Left kidney (tissue), 8 donors: ENCODE results near the gene CCNL1. TPM values are rescaled to one million over a fixed set of nuclear protein-coding genes. Genes with fewer than 3 reads are reported as not detected.
"Not testable (repeated sequence)": the region's sequence is repeated elsewhere in the genome, so short reads cannot be mapped to it uniquely, and the experiment has no call there.

Experiments
- DNase-seq: peaks from one replicate; pipeline ENCODE4 v3.0.0-alpha.2; 2013
- long read RNA-seq, 8 donors: transcript quantifications; one replicate each; lab custom pipeline, GENCODE V29; 2026
- polyA plus RNA-seq: library from polyadenylated mRNA; unstranded; fragments of 120-200 nt; gene quantifications from one replicate; pipeline ENCODE4 v1.2.1, GENCODE V29; 2013; ENCODE audit not compliant: insufficient read length

CCNL1 gene
- 215 TPM for polyA plus RNA-seq
- long read RNA-seq, donor 1, full-length matches to known transcripts = 24 of 24 reads
- long read RNA-seq, donor 1, partial matches to known transcripts = 0 of 24 reads
- long read RNA-seq, donor 1, other reads (novel, unspliced or antisense) = 0 of 24 reads
- long read RNA-seq, donor 2, full-length matches to known transcripts = 23 of 23 reads
- long read RNA-seq, donor 2, partial matches to known transcripts = 0 of 23 reads
- long read RNA-seq, donor 2, other reads (novel, unspliced or antisense) = 0 of 23 reads
- long read RNA-seq, donor 3, full-length matches to known transcripts = 14 of 14 reads
- long read RNA-seq, donor 3, partial matches to known transcripts = 0 of 14 reads
- long read RNA-seq, donor 3, other reads (novel, unspliced or antisense) = 0 of 14 reads
- long read RNA-seq, donor 4, partial matches to known transcripts = 0 of 6 reads
- long read RNA-seq, donor 4, other reads (novel, unspliced or antisense) = 0 of 6 reads
- long read RNA-seq, donor 5, full-length matches to known transcripts = 28 of 35 reads
- long read RNA-seq, donor 5, partial matches to known transcripts = 7 of 35 reads
- long read RNA-seq, donor 5, other reads (novel, unspliced or antisense) = 0 of 35 reads
- long read RNA-seq, donor 6, full-length matches to known transcripts = 16 of 22 reads
- long read RNA-seq, donor 6, partial matches to known transcripts = 6 of 22 reads
- long read RNA-seq, donor 6, other reads (novel, unspliced or antisense) = 0 of 22 reads
- long read RNA-seq, donor 7, full-length matches to known transcripts = 37 of 55 reads
- long read RNA-seq, donor 7, partial matches to known transcripts = 18 of 55 reads
- long read RNA-seq, donor 7, other reads (novel, unspliced or antisense) = 0 of 55 reads
- long read RNA-seq, donor 8, full-length matches to known transcripts = 10 of 10 reads
- long read RNA-seq, donor 8, partial matches to known transcripts = 0 of 10 reads
- long read RNA-seq, donor 8, other reads (novel, unspliced or antisense) = 0 of 10 reads

- peak; percentile 96 for DNase-seq
Observed at GRCh38 chr3:157159762-157160657, at the start of gene CCNL1. TSS of gene CCNL1 (minus strand) at chr3:157160147. CDS start at chr3:157160094, 53 bp downstream.

DNA sequence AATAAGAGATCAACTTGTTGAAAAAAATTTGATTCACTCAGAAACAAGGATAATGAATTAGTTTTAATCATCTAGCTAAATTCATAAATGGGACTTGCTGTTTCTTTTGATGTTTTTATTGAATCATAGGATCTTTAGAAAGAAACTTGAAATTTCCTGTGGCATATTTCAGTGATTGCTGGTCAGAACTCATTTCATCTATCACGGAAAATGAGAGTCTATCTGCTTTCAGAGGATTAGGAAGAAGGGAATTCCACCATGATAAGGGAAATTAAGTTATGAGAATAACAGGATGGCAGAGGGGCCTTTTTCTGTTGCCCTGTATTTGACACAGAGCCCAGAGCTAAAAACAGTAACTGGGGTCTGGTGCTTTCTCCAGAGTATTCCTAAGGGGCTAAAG lies 44.9 kb upstream of the CCNL1 start:
- no peak for DNase-seq

- peak; percentile 32 for DNase-seq
Observed at GRCh38 chr3:157204431-157204830, 44.5 kb upstream of the CCNL1 start.

GRCh38 chr3:157201648-157202278 lies 41.8 kb upstream of the CCNL1 start:
- peak; percentile 19 for DNase-seq

- no peak for DNase-seq
Observed at GRCh38 chr3:157199841-157200240, 39.9 kb upstream of the CCNL1 start.

GRCh38 chr3:157195965-157196364 lies 36.0 kb upstream of the CCNL1 start:
- DNase-seq = no peak

DNA sequence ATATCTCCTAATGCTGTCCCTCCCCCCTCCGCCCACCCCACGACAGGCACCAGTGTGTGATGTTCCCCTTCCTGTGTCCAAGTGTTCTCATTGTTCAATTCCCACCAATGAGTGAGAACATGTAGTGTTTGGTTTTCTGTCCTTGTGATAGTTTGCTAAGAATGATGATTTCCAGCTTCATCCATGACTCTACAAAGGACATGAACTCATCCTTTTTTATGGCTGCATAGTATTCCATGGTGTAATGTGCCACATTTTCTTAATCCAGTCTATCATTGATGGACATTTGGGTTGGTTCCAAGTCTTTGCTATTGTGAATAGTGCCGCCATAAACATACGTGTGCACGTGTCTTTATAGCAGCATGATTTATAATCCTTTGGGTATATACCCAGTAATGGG lies 31.2 kb upstream of the CCNL1 start:
- DNase-seq = not testable (repeated sequence)

DNA sequence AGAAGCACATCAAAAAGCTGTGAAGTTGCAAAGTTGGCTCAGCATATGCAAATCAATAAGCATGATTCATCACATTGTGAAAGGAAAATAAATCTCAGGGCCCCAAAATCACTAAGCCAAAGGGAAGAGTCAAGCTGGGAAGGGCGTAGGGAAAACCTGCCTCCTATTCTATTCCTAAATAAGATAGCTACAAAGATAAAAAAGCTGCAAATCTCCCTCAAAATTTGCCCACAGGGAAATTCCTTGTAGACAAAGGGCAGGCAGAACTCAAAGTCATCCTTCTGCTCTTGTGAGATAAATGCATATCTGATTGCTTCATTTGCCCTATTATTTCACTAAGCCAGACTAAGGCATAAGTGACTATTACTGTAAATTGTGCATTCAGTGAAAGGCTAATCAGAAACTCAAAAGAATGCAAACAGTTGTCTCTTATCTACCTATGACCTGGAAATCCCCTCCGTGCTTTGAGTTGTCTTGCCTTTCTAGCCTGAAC lies 30.5 kb upstream of the CCNL1 start:
- DNase-seq = no peak

GRCh38 chr3:157188391-157188790 lies 28.4 kb upstream of the CCNL1 start:
- DNase-seq = no peak

- no peak for DNase-seq
Observed at GRCh38 chr3:157182879-157183278, 22.9 kb upstream of the CCNL1 start.

DNA sequence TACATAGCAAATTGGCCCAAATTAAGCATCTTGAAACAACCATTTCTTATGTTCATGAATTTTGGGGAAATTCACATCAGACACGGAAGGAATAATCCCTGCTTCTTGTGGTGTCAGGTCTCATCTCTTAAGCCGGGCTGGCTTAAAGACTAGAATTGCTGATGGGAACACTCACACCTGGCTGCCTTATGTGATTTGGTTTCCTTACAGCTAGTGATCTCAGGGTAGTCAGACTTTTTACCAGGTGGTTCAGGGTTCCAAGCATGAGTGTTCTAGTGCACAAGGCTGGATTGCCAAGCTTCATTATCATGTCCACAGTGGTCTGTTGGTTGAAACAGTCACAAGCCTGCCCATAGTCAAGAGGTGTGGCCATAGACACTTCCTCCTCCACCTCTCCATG lies 20.3 kb upstream of the CCNL1 start:
- no peak for DNase-seq

DNA sequence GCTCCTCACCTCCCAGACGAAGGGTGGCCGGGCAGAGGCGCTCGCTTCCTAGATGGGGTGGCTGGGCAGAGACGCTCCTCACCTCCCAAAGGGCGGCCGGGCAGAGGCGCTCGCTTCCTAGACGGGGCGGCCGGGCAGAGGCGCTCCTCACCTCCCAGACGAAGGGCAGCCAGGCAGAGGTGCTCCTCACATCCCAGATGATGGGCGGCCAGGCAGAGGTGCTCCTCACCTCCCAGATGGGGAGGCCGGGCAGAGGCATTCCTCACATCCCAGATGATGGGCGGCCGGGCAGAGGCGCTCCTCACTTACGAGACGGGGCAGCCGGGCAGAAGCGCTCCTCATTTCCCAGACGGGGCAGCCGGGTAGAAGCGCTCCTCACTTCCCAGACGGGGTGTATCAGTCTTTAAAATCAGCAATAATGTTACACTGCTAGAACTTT lies 19.4 kb upstream of the CCNL1 start:
- no peak for DNase-seq

DNA sequence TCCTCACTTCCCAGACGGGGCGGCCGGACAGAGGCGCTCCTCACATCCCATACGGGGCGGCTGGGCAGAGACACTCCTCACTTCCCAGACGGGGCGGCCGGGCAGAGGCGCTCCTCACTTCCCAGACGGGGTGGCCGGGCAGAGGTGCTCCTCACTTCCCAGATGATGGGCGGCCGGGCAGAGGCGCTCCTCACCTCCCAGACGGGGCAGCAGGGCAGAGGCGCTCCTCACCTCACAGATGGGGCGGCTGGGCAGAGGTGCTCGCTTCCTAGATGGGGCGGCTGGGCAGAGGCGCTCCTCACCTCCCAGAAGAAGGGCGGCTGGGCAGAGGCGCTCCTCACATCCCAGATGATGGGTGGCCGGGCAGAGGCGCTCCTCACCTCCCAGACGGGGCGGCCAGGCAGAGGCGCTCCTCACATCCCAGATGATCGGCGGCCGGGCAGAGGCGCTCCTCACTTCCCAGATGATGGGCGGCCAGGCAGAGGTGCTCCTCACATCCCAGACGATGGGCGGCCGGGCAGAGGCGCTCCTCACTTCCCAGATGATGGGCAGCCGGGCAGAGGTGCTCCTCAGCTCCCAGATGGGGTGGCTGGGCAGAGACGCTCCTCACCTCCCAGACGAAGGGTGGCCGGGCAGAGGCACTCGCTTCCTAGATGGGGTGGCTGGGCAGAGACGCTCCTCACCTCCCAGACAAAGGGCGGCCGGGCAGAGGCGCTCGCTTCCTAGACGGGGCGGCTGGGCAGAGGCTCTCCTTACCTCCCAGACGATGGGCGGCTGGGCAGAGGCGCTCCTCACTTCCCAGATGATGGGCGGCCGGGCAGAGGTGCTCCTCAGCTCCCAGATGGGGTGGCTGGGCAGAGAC lies 18.8 kb upstream of the CCNL1 start:
- not testable (repeated sequence) for DNase-seq

- not testable (repeated sequence) for DNase-seq
Observed at GRCh38 chr3:157177801-157178453, 18.0 kb upstream of the CCNL1 start.

GRCh38 chr3:157176934-157177333 lies 17.0 kb upstream of the CCNL1 start:
- peak; percentile 28 for DNase-seq

DNA sequence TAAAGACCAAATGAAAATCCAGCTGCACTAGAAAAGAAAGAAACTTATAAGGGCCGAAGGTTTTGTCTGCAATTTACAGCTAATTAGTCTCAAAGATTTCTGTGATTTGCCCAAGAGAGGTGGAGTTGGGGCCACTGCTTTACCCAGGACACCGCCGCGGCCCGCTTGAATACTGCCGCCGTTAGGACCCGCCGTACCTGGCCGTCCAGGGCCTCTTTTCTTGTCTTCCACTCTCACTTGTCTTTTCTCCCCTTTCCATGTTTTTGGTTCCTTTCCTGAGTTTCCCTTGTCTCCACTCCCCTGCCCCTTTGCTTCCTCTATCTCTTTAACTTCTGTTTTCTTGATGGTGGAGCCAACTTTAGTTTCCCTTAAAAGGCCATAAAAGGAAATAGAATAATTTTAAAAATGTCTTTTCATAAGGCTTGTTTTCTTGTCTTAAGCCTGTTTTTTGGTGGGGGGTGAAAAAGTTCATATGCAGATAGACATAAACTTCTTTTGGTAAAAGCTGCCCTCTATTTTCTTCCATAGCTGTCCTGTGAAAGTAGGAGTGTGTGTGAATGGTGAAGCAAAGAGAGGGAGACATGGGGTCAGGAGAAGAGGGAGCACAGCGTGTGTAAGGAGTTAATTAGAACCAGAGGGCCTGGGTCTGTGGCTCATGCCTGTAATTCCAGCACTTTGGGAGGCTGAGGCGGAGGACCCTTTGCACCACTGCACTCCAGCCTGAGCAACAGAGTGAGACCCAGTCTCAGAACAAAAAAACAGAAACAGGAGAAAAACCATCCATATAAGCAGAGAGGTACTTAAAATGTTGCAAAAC lies 16.0 kb upstream of the CCNL1 start:
- DNase-seq = peak; percentile 35

GRCh38 chr3:157174649-157175498 lies 14.9 kb upstream of the CCNL1 start:
- peak; percentile 99 for DNase-seq

- no peak for DNase-seq
Observed at GRCh38 chr3:157174290-157174648, 14.3 kb upstream of the CCNL1 start.
